Activated CD4-positive, CD25-positive, alpha-beta regulatory T cell treated with anti-CD3 and anti-CD28 coated beads, Interleukin-2, amount 50 U/mL, for 72 hours (primary cell): ENCODE data around the gene GRB14.
"Not testable (repeated sequence)": the region's sequence is repeated elsewhere in the genome, so short reads cannot be mapped to it uniquely, and the experiment has no call there.

Source experiments
- DNase-seq: peaks from one replicate; pipeline ENCODE4 v3.0.0; 2021

Gene GRB14

GRCh38 chr2:164485541-164485940 is 135.7 kb downstream of the GRB14 start:
- DNase-seq: no peak

GRCh38 chr2:164479460-164479859 is 141.8 kb downstream of the GRB14 start:
- DNase-seq: no peak

GRCh38 chr2:164478205-164478604 is 143.1 kb downstream of the GRB14 start:
- DNase-seq: no peak

DNA sequence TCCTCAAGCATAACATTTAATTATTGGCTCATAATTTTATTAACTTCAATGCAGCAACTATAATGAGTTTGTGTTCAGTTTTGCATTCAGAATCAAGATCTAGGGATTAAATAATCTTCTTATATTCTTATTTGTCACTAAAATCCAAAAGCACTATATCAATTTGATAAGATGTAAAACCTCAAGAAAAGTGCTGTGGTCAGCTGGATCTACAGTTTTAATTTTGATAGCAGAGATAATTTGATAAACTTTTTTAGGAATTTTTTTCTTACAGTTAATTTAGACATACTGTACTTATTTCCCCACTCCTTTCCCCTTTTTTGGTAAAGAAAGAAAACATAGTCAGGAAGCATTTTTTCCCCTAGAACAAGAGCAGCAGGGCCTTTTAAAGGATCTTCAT is 146.4 kb downstream of the GRB14 start:
- DNase-seq: no peak

DNA sequence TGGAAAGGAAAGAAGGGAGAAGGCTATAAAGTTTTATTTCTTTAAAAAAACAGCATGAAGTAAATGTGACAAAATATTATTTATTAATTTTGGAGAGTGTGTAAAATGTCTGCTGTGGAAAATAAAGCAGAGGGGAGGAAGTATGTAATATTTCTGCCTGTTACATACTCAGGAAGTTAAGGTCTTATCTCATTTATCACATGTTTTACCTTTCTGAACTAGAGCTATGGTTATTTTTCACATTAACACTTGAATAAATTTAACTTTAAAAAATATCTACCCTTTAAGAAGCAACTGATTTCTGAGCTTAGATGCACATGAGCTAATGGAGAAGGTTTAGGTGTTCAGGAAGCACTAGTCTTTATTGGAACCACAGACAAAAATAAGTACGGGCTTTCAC is 148.3 kb downstream of the GRB14 start:
- DNase-seq: no peak

DNA sequence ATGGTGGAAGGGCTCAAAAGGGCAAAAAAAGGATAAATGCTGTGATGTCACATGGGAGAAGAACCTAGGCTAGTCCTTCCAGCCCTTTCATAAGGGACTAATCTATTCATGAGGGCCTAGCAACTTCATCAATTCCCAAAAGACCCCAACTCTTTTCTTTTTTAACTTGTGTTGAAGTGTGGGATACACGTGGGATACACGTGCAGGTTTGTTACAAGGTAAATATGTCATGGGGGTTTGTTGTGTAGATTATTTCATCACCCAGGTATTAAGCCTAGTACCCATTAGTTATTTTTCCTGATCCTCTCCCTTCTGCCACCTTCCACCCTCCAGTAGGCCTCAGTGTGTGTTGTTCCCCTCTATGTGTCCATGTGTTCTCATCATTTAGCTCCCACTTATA is 156.2 kb downstream of the GRB14 start:
- DNase-seq: not testable (repeated sequence)

DNA sequence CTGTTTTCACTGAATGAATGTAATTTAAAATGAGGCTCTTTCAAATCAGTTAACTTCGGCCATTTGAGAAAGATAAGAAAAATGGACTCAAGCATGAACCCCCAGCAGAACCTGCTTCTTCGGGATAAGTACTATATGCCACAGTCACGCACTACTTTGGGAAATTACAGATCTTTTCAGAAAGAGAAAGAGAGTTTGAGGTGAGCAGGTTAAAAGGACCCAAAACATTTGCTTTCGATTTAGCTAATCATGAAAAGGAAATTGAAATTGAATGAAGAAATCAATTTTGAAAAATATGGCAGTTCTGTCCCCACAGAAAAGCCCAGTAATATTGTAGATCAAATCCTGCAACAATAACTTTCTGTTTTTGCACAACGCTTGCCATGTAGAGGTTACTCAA is 156.9 kb downstream of the GRB14 start:
- DNase-seq: no peak

GRCh38 chr2:164458792-164459191 is 162.5 kb downstream of the GRB14 start:
- DNase-seq: no peak

GRCh38 chr2:164457271-164457670 is 164.0 kb downstream of the GRB14 start:
- no peak for DNase-seq

GRCh38 chr2:164456619-164457018 is 164.7 kb downstream of the GRB14 start:
- DNase-seq: no peak

GRCh38 chr2:164453656-164454305 is 167.5 kb downstream of the GRB14 start:
- DNase-seq: no peak

- DNase-seq: no peak
Measured at GRCh38 chr2:164450278-164450677, 171.0 kb downstream of the GRB14 start.

DNA sequence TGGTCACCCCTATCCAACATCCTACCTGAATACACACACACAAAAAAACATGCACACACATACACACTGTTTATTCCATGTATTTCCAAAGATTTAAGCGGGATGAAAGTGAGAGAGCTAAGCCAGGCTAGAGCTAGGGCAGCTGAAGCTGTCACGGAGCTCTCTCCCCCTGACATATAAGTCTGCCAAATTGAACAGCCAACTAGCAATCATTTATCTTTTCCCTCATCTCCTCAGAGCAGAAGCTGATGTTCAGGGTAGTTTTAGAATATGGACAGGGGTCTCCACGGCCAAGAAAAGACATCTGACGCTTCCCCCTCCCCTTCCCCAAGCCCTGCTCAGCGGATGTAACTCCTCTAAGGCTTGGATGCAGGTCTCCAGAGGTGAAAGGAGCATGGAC is 171.6 kb downstream of the GRB14 start:
- no peak for DNase-seq

DNA sequence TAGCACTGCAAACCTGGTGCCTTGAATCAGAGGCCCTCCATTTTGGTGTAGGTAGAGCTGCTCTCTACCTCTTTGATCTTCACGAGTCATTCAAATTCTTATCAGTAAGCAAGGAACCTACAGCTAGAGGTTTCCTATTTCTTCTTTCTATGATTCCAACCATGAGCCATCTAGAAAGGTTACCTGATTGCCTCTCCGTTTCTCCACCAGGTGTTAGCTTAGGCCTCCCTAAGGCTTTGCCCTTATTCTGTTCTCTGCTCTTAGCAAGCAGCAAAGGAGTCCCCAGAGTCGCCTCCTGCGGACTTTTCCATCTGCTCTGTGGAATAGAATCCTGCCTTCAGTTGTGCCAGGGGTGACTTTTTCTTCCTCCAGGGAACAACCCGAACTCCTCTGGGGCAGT is 173.6 kb downstream of the GRB14 start:
- no peak for DNase-seq
